H1 (cell line): Measurements from ENCODE around the gene ENTR1. TPM values are rescaled to one million over a fixed set of nuclear protein-coding genes. Genes with fewer than 3 reads are reported as not detected.

Source experiments
- CTCF ChIA-PET: fragments of 300-600 bp; sonication (Branson Sonifier 250); formaldehyde crosslinking; loops from one replicate; lab custom pipeline; 2021; ENCODE audit not compliant: partially characterized antibody; lab: Charles Lee
- POLR2A ChIA-PET: fragments of 300-600 bp; sonication (Branson Sonifier 250); formaldehyde crosslinking; loops from one replicate; lab custom pipeline; 2021; ENCODE audit warnings: inconsistent platforms; ENCODE audit not compliant: partially characterized antibody; lab: Charles Lee
- DNase-seq, 2 experiments: peaks; one replicate each; pipeline versions ENCODE4 v3.0.0 to v3.0.0-alpha.2; 2010 to 2022; ENCODE audit warnings: low spot score in 2 of 2, low read depth in 1 of 2, mixed read lengths in 1 of 2
- FAIRE-seq: peaks from 2 replicates; lab custom pipeline; 2011; peaks lifted over from hg19 to GRCh38; lab: Jason Lieb, UNC
- H2AFZ ChIP-seq: 2 replicates; pipeline ENCODE4 v1.8.1; 2012; ENCODE audit warnings: low read length, inconsistent platforms
- H2AK5ac ChIP-seq: 2 replicates; pipeline ENCODE4 v1.6.1; 2013; ENCODE audit warnings: low read depth, low read length
- H2BK120ac ChIP-seq: replicated peaks from 2 replicates; pipeline ENCODE3; 2013; ENCODE audit warnings: low read depth, low read length, inconsistent platforms
- H2BK12ac ChIP-seq: 2 replicates; pipeline ENCODE4 v1.6.1; 2013; ENCODE audit warnings: low read depth, low read length
- H2BK15ac ChIP-seq: 2 replicates; pipeline ENCODE4 v1.6.1; 2013; ENCODE audit warnings: low read length
- H2BK20ac ChIP-seq: 2 replicates; pipeline ENCODE4 v1.6.1; 2013; ENCODE audit warnings: low read length
- H2BK5ac ChIP-seq: 2 replicates; pipeline ENCODE4 v1.6.1; 2013; ENCODE audit warnings: low read depth, low read length
- H3K14ac ChIP-seq: 2 replicates; pipeline ENCODE4 v1.6.1; 2013; ENCODE audit warnings: inconsistent platforms; ENCODE audit not compliant: insufficient read length
- H3K18ac ChIP-seq: 2 replicates; pipeline ENCODE4 v1.6.1; 2013; ENCODE audit warnings: low read length; ENCODE audit errors: extremely low read depth
- H3K23ac ChIP-seq: 2 replicates; pipeline ENCODE4 v1.6.1; 2013; ENCODE audit warnings: inconsistent platforms; ENCODE audit not compliant: insufficient read length
- H3K23me2 ChIP-seq: 2 replicates; pipeline ENCODE4 v1.6.1; 2013; ENCODE audit warnings: low read depth, low read length
- H3K27ac ChIP-seq: 2 replicates; pipeline ENCODE4 v1.6.1; 2011; ENCODE audit warnings: low read depth, low read length, inconsistent platforms
- H3K27me3 ChIP-seq, 4 experiments: replicated peaks in 1 of 4; 1 replicate in 1 of 4; 2 replicates in 3 of 4; pipeline versions ENCODE4 v1.6.1 to v1.8.1; 2011 to 2013; ENCODE audit warnings: low read length in 3 of 4, mild to moderate bottlenecking in 3 of 4, inconsistent platforms in 2 of 4, mixed read lengths in 2 of 4, moderate library complexity in 1 of 4; ENCODE audit not compliant: control insufficient read depth in 3 of 4, insufficient read depth in 3 of 4; ENCODE audit errors: extremely low read depth in 1 of 4
- H3K36me3 ChIP-seq, 4 experiments: 2 replicates each; pipeline versions ENCODE4 v1.6.1 to v1.8.1; 2011 to 2013; ENCODE audit warnings: mild to moderate bottlenecking in 4 of 4, low read length in 3 of 4, moderate library complexity in 2 of 4, control low read depth in 1 of 4, inconsistent platforms in 1 of 4; ENCODE audit not compliant: insufficient read depth in 4 of 4, control insufficient read depth in 2 of 4
- H3K4ac ChIP-seq: replicated peaks from 2 replicates; pipeline ENCODE3; 2013; ENCODE audit warnings: low read length, low read depth, mixed read lengths, inconsistent platforms; ENCODE audit not compliant: insufficient read length
- H3K4me1 ChIP-seq, 4 experiments: replicated peaks in 1 of 4; 1 replicate in 1 of 4; 2 replicates in 3 of 4; pipeline versions ENCODE4 v1.6.1 to v1.8.1; 2011 to 2013; ENCODE audit warnings: low read length in 3 of 4, inconsistent platforms in 2 of 4, mixed read lengths in 1 of 4; ENCODE audit not compliant: insufficient read depth in 4 of 4, control insufficient read depth in 3 of 4
- H3K4me2 ChIP-seq, 2 experiments: 2 replicates each; pipeline versions ENCODE4 v1.6.1 to v1.8.1; 2011 to 2013; ENCODE audit warnings: low read depth in 2 of 2, low read length in 2 of 2, control low read depth in 1 of 2, inconsistent platforms in 1 of 2, mild to moderate bottlenecking in 1 of 2; ENCODE audit not compliant: insufficient read depth in 1 of 2
- H3K4me3 ChIP-seq, 4 experiments: fragments of 200-600, 300-600 bp in 1 of 4; sonication (generic), shearing (Covaris generic), sonication (Bioruptor Twin) in 1 of 4; 2 replicates each; pipeline versions ENCODE4 v1.5.1 to v1.8.1; 2011 to 2016; ENCODE audit warnings: low read length in 4 of 4, low read depth in 3 of 4, control low read depth in 2 of 4, inconsistent platforms in 2 of 4, mild to moderate bottlenecking in 2 of 4, mixed read lengths in 1 of 4, moderate library complexity in 1 of 4; ENCODE audit not compliant: insufficient read depth in 2 of 4; ENCODE audit errors: extremely low read depth in 1 of 4
- H3K56ac ChIP-seq: replicated peaks from 2 replicates; pipeline ENCODE3; 2013; ENCODE audit warnings: low read depth, mild to moderate bottlenecking, mixed read lengths, low read length, inconsistent platforms; ENCODE audit not compliant: insufficient read length
- H3K79me1 ChIP-seq: 2 replicates; pipeline ENCODE4 v1.6.1; 2013; ENCODE audit warnings: low read depth, low read length, control low read depth
- H3K79me2 ChIP-seq, 2 experiments: 2 replicates each; pipeline versions ENCODE4 v1.6.1 to v1.8.1; 2012 to 2013; ENCODE audit warnings: low read length in 2 of 2, mild to moderate bottlenecking in 2 of 2, inconsistent platforms in 1 of 2; ENCODE audit not compliant: insufficient read depth in 2 of 2, control insufficient read depth in 1 of 2
- H3K9ac ChIP-seq, 4 experiments: replicated peaks in 1 of 4; 1 replicate in 1 of 4; 2 replicates in 3 of 4; pipeline versions ENCODE4 v1.6.1 to v1.8.1; 2011 to 2013; ENCODE audit warnings: low read depth in 3 of 4, low read length in 3 of 4, control low read depth in 2 of 4, mild to moderate bottlenecking in 2 of 4, moderate library complexity in 2 of 4, inconsistent platforms in 1 of 4; ENCODE audit errors: extremely low read depth in 1 of 4
- H3K9me3 ChIP-seq, 2 experiments: 2 replicates each; pipeline versions ENCODE4 v1.6.1 to v1.8.1; 2012 to 2013; ENCODE audit warnings: mild to moderate bottlenecking in 2 of 2, moderate library complexity in 2 of 2, control low read depth in 1 of 2, inconsistent platforms in 1 of 2, low read depth in 1 of 2, low read length in 1 of 2, mixed read lengths in 1 of 2; ENCODE audit not compliant: insufficient read depth in 2 of 2
- H4K20me1 ChIP-seq, 2 experiments: replicated peaks in 1 of 2; 2 replicates each; pipeline versions ENCODE3 to v1.8.1; 2011 to 2013; ENCODE audit warnings: inconsistent platforms in 2 of 2, low read length in 2 of 2, mild to moderate bottlenecking in 1 of 2; ENCODE audit not compliant: insufficient read depth in 2 of 2, control insufficient read depth in 1 of 2
- H4K5ac ChIP-seq: 2 replicates; pipeline ENCODE4 v1.6.1; 2013; ENCODE audit warnings: low read length, low read depth, mixed read lengths, inconsistent platforms; ENCODE audit not compliant: insufficient read length
- H4K8ac ChIP-seq: 2 replicates; pipeline ENCODE4 v1.8.0; 2013; ENCODE audit warnings: mild to moderate bottlenecking, moderate library complexity, low read length, inconsistent platforms; ENCODE audit not compliant: insufficient read depth; ENCODE audit errors: extremely low read depth
- H4K91ac ChIP-seq: replicated peaks from 2 replicates; pipeline ENCODE3; 2013; ENCODE audit warnings: low read length, mixed read lengths, inconsistent platforms; ENCODE audit not compliant: insufficient read length
- CBX8 ChIP-seq: fragments of 300-800, 300-1000 bp; sonication (generic); IDR thresholded peaks from 2 replicates; pipeline ENCODE4 v1.7.1; 2016; ENCODE audit warnings: low read depth, low read length, borderline replicate concordance
- CHD2 ChIP-seq: IDR thresholded peaks from 2 replicates; pipeline ENCODE4 v1.6.1; 2012; ENCODE audit warnings: low read length, improper control_type of control experiment
- CTBP2 ChIP-seq: IDR thresholded peaks from 2 replicates; pipeline ENCODE4 v1.7.0; 2011; ENCODE audit warnings: borderline replicate concordance, mild to moderate bottlenecking, moderate library complexity, mixed read lengths, low read length; ENCODE audit not compliant: insufficient read depth, insufficient read length
- EZH2 ChIP-seq: fragments of 200-600 bp; sonication (generic); IDR thresholded peaks from 2 replicates; pipeline ENCODE4 v1.7.1; 2012; ENCODE audit warnings: low read depth, mild to moderate bottlenecking, moderate library complexity, low read length, inconsistent platforms; ENCODE audit not compliant: severe bottlenecking
- GABPA ChIP-seq: IDR thresholded peaks from 2 replicates; pipeline ENCODE4 v1.6.1; 2011; ENCODE audit warnings: mild to moderate bottlenecking, low read length, moderate library complexity, borderline replicate concordance; ENCODE audit not compliant: insufficient read depth
- GTF2F1 ChIP-seq: IDR thresholded peaks from 2 replicates; pipeline ENCODE4 v1.6.1; 2012; ENCODE audit warnings: low read depth, low read length, improper control_type of control experiment, borderline replicate concordance
- JUN ChIP-seq: IDR thresholded peaks from 2 replicates; pipeline ENCODE4 v1.6.1; 2011; ENCODE audit warnings: low read depth, mild to moderate bottlenecking, improper control_type of control experiment, low read length
- KDM1A ChIP-seq: fragments of 200-600, 300-600 bp; sonication (generic); IDR thresholded peaks from 2 replicates; pipeline ENCODE4 v1.7.1; 2016; ENCODE audit warnings: mild to moderate bottlenecking, low read length, borderline replicate concordance
- KDM5A ChIP-seq: fragments of 200-600 bp; IDR thresholded peaks from 2 replicates; pipeline ENCODE4 v1.7.1; 2012; ENCODE audit warnings: mild to moderate bottlenecking, low read length, inconsistent platforms, mixed read lengths
- NANOG ChIP-seq: IDR thresholded peaks from 2 replicates; pipeline ENCODE4 v1.6.1; 2011; ENCODE audit warnings: low read length, low read depth, mild to moderate bottlenecking, inconsistent platforms; ENCODE audit not compliant: insufficient read depth, poor library complexity, severe bottlenecking
- SRF ChIP-seq: IDR thresholded peaks from 2 replicates; pipeline ENCODE4 v1.6.1; 2011; ENCODE audit warnings: mild to moderate bottlenecking, low read depth, low read length, moderate library complexity
- TCF12 ChIP-seq: IDR thresholded peaks from 2 replicates; pipeline ENCODE4 v1.6.1; 2011; ENCODE audit warnings: low read depth, mild to moderate bottlenecking, low read length
- USF2 ChIP-seq: IDR thresholded peaks from 2 replicates; pipeline ENCODE4 v1.6.1; 2011; ENCODE audit warnings: low read length, improper control_type of control experiment
- WGBS, 2 experiments: shearing (Covaris generic) in 1 of 2; methylation state at CpG; one replicate each; pipeline versions ENCODE4 v1.1.6 to v1.1.7; 2013 to 2015; ENCODE audit warnings: low lambda C conversion rate in 2 of 2, mixed read lengths in 2 of 2, inconsistent platforms in 1 of 2, low coverage in 1 of 2, missing lambda C conversion rate in 1 of 2; ENCODE audit not compliant: insufficient replicate concordance in 2 of 2, insufficient coverage in 1 of 2, insufficient read length in 1 of 2; ENCODE audit errors: extremely low coverage in 1 of 2, missing lambda C conversion rate in 1 of 2; 5-methylcytosine and 5-hydroxymethylcytosine counted together
- polyA plus RNA-seq, 7 experiments: library from polyadenylated mRNA; depleted of rRNA in 3 of 7; stranded (reverse) in 5 of 7; unstranded in 2 of 7; fragments of >200 nt in 5 of 7; fragments of 200-250 nt in 2 of 7; gene quantifications; 1 replicate in 5 of 7; 2 replicates in 1 of 7; 4 replicates in 1 of 7; pipeline versions ENCODE4 v1.2.1 to v1.2.3, GENCODE V29; 2011 to 2013; ENCODE audit warnings: missing spikeins in 2 of 7, mixed read lengths in 2 of 7
- total RNA-seq: library from RNA; stranded (reverse); fragmentation: NEBNext Ultra II Directional; extraction: Animal tissue kit (Norgen Biotek cat#: 25700); gene quantifications from 2 replicates; pipeline ENCODE4 v1.2.1, GENCODE V29; 2021

Gene ENTR1
- total and polyA plus RNA-seq, 2 of the 8 experiments (the other 6 are each of a cell fraction or from before 2014, with no cell fraction given): 65.2 to 102 TPM

GRCh38 chr9:136426787-136427186 is 16.4 kb upstream of the ENTR1 start:
- Histone ChIP-seq H4K5ac (no peak overlapping the region), H3K9me3 (no peaks in the 10 kb centered on the region), H3K23ac (no peak overlapping the region), H3K27ac (no peak overlapping the region), H3K4me1 (no peaks in the 10 kb centered on the region), H2BK20ac (no peak overlapping the region), H3K23me2 (no peaks in the 10 kb centered on the region), H3K56ac (no peak overlapping the region), H3K79me2 (no peaks in the 10 kb centered on the region), H3K18ac (no peak overlapping the region), H2BK120ac (no peak overlapping the region), H3K27me3 (no peaks in the 10 kb centered on the region), H3K4ac (no peak overlapping the region), H2BK15ac (no peak overlapping the region), H2AFZ (no peak overlapping the region), H3K36me3 (peaks cover 12 to 32% (median 23%) of the 10 kb centered on the region in 4 experiments; a peak in 6 of 8 replicates), H2AK5ac (no peak overlapping the region), H2BK5ac (no peak overlapping the region), H3K4me3 (no peak overlapping the region), H3K79me1 (no peaks in the 10 kb centered on the region), H4K8ac (no peak overlapping the region), H4K20me1 (peaks cover 3% of the 10 kb centered on the region in 2 experiments), H3K4me2 (no peak overlapping the region), H2BK12ac (no peak overlapping the region), H3K14ac (no peak overlapping the region), H3K9ac (no peak overlapping the region), H4K91ac (no peak overlapping the region)
- no peak for FAIRE-seq
- POLR2A ChIA-PET: interaction anchor here (0.6 to 4.0 kb wide), 5 partner anchors 9 to 746 kb away, joined by 3 to 26 read pairs (median 3); partner anchors contain the start of genes DNLZ, ENTR1 and PMPCA
- 92% methylated on average over 12 of the region's 12 CpGs; no CpG with 5 or more reads in 1 of the 2 experiments for WGBS, 2 experiments
- DNase-seq: no peak
- CTCF ChIA-PET: interaction anchor here (0.7 to 1.2 kb wide), 2 partner anchors 51 to 171 kb away, joined by 3 read pairs; no protein-coding TSS in a partner anchor
- TF ChIP-seq KDM5A (no peak), GTF2F1 (no peak), CHD2 (no peak), JUN (no peak), GABPA (no peak), EZH2 (no peak), TCF12 (no peak), CTBP2 (no peak), KDM1A (no peak), NANOG (no peak), USF2 (no peak), CBX8 (no peak), SRF (no peak)
